Spleen (tissue), 11 donors: ENCODE measurements around the gene THRSP. TPM values are rescaled to one million over a fixed set of nuclear protein-coding genes. Genes with fewer than 3 reads are reported as not detected.

ENCODE experiments used
- DNase-seq: peaks from one replicate; pipeline ENCODE4 v3.0.0-alpha.2; 2020
- H3K27ac ChIP-seq, 8 donors: fragments of 200-600 bp; sonication (generic) in 7 of 8; 1 replicate in 4 of 8; 2 replicates in 4 of 8; pipeline versions ENCODE4 v1.5.0 to v1.8.0; 2016 to 2021; ENCODE audit warnings: inconsistent platforms in 4 of 8, mild to moderate bottlenecking in 4 of 8, moderate library complexity in 1 of 8
- H3K27me3 ChIP-seq, 7 donors: fragments of 200-600 bp; sonication (generic) in 6 of 7; replicated peaks in 1 of 7; 1 replicate in 4 of 7; 2 replicates in 3 of 7; pipeline versions ENCODE4 v1.5.0 to v1.8.0; 2016 to 2021; ENCODE audit warnings: inconsistent platforms in 3 of 7, mild to moderate bottlenecking in 1 of 7
- H3K36me3 ChIP-seq, 6 donors: fragments of 200-600 bp; sonication (generic) in 5 of 6; 1 replicate in 4 of 6; 2 replicates in 2 of 6; pipeline versions ENCODE4 v1.5.0 to v1.8.0; 2016 to 2021; ENCODE audit warnings: inconsistent platforms in 2 of 6
- H3K4me1 ChIP-seq, 6 donors: fragments of 200-600 bp; sonication (generic) in 5 of 6; 1 replicate in 3 of 6; 2 replicates in 3 of 6; pipeline versions ENCODE4 v1.5.0 to v1.8.0; 2016 to 2021; ENCODE audit warnings: inconsistent platforms in 3 of 6
- H3K4me3 ChIP-seq, 8 donors: fragments of 200-600 bp; sonication (generic) in 7 of 8; 1 replicate in 4 of 8; 2 replicates in 4 of 8; pipeline versions ENCODE4 v1.5.0 to v1.8.0; 2016 to 2021; ENCODE audit warnings: inconsistent platforms in 4 of 8, mild to moderate bottlenecking in 4 of 8, moderate library complexity in 2 of 8
- H3K9me3 ChIP-seq, 8 donors: fragments of 200-600 bp; sonication (generic) in 7 of 8; 1 replicate in 4 of 8; 2 replicates in 4 of 8; pipeline versions ENCODE4 v1.5.0 to v1.8.0; 2016 to 2021; ENCODE audit warnings: inconsistent platforms in 4 of 8
- POLR2A ChIP-seq, 3 donors: fragments of 450-650 bp; IDR thresholded peaks; one replicate each; pipeline ENCODE4 v1.5.1; 2017; ENCODE audit warnings: antibody characterized with exemption in 3 of 3, mild to moderate bottlenecking in 1 of 3
- POLR2AphosphoS5 ChIP-seq, 3 donors: sonication (generic); formaldehyde crosslinking; IDR thresholded peaks; one replicate each; pipeline ENCODE4 v1.5.1; 2017; ENCODE audit warnings: antibody characterized with exemption in 3 of 3
- WGBS, 5 donors: extraction: QIAGEN DNeasy Blood & Tissue Kit in 3 of 5; methylation state at CpG; one replicate each; pipeline versions ENCODE4 v1.1.5 to v1.1.7; 2013 to 2018; 5-methylcytosine and 5-hydroxymethylcytosine counted together
- intact Hi-C: fragments of 100-400 bp; cut with DNase I; formaldehyde crosslinking; loops from one replicate; pipeline ENCODE4 v1.15.0; 2023; ENCODE audit warnings: low total_unique reads
- polyA plus RNA-seq, 3 donors: library from polyadenylated mRNA; stranded (reverse); fragments of 200-250 nt; gene quantifications; one replicate each; pipeline ENCODE4 v1.2.1, GENCODE V29; 2013
- total RNA-seq, 7 donors: library from RNA; depleted of rRNA in 3 of 7; stranded (reverse); fragments of >200 nt in 3 of 7; fragmentation: NEBNext Ultra II Directional in 4 of 7; extraction: Animal tissue kit (Norgen Biotek cat#: 25700) in 4 of 7; gene quantifications; one replicate each; pipeline versions ENCODE4 v1.1.0 to v1.2.1, GENCODE V29; 2016 to 2021
- TF ChIP-seq, protein P1 (sequence below), 11 experiments: fragments of 200-600 bp in 7 of 11; fragments of 450-650 bp in 4 of 11; sonication (generic) in 4 of 11; IDR thresholded peaks in 8 of 11; conservative IDR thresholded peaks in 3 of 11; 1 replicate in 7 of 11; 2 replicates in 4 of 11; pipeline versions ENCODE4 v1.4.0 to v1.8.0; 2016 to 2021; ENCODE audit warnings: antibody characterized with exemption in 11 of 11, inconsistent platforms in 4 of 11, mild to moderate bottlenecking in 1 of 11
- donor health status: healthy with polysubstance abuse.
- donor health status: DM: no; HTN: no; CAD: no; lungs with moderate emphysema.
- donor health status: DM: no; HTN: no; CAD: no.
- donor health status: Bipolar disorder and iron deficiency.
- donor health status: healthy.
- donor health status: DM: no; HTN: no; CAD: no.
- donor health status: DM: yes; HTN: yes; CAD: no.

THRSP gene
- total and polyA plus RNA-seq, 10 donors: 0.13 to 0.29 TPM; not detected in 8

DNA sequence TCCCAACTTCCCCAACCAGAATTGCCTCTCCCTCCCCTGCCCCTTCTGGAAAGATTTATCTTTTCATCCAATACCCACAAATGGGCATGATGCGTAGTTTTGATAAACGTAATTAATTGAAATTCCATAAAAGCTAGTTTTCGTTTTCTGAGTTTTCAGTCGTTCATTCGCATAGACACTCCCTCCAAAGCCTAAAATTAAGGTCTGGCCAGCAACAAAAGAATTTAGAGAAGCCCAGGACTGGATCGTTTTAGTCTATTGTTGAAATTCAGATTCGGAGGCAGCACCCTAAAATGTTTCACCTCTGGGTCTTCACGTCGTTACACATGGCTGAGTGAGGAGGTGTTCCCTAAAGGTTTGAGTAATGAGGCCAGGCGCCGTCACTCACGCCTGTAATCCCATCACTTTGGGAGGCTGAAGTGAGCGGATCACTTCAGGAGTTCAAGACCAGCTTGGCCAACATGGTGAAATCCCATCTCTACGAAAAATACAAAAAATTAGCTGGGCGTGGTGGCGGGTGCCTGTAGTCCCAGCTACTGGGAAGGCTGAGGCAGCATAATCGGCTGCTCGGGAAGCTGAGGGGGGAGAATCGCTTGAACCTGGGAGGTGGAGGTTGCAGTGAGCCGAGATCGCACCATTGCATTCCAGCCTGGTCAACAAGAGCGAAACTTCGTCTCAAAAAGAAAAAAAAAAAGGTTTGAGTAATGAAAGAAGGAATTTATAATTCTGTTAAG, 16.6 kb downstream of the THRSP start:
- no peaks in the 10 kb centered on the region for H3K9me3 ChIP-seq
- TF ChIP-seq POLR2A (IDR thresholded peaks at IDR 0.05) (no peak), POLR2AphosphoS5 (IDR thresholded peaks at IDR 0.05) (no peak)
- TF ChIP-seq, protein P1, sequence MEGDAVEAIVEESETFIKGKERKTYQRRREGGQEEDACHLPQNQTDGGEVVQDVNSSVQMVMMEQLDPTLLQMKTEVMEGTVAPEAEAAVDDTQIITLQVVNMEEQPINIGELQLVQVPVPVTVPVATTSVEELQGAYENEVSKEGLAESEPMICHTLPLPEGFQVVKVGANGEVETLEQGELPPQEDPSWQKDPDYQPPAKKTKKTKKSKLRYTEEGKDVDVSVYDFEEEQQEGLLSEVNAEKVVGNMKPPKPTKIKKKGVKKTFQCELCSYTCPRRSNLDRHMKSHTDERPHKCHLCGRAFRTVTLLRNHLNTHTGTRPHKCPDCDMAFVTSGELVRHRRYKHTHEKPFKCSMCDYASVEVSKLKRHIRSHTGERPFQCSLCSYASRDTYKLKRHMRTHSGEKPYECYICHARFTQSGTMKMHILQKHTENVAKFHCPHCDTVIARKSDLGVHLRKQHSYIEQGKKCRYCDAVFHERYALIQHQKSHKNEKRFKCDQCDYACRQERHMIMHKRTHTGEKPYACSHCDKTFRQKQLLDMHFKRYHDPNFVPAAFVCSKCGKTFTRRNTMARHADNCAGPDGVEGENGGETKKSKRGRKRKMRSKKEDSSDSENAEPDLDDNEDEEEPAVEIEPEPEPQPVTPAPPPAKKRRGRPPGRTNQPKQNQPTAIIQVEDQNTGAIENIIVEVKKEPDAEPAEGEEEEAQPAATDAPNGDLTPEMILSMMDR (IDR thresholded peaks at IDR 0.05 in 8 of 11, conservative IDR thresholded peaks at IDR 0.05 in 3 of 11): peak in 1 of 11 experiments; percentile 9
- no peaks in the 10 kb centered on the region for H3K27me3 ChIP-seq
- peaks cover 0 to 8% (median 0%) of the 10 kb centered on the region in 6 donors for H3K36me3 ChIP-seq
- intact Hi-C loops: no loop called here
- 63 to 70% (median 66%) methylated on average over 23 of the region's 23 CpGs for WGBS, 5 donors
- peak overlapping the region; percentile 67 to 98 (median 86) for H3K4me3 ChIP-seq
- no peak for DNase-seq
- H3K4me1 ChIP-seq: peaks cover 20 to 54% (median 44%) of the 10 kb centered on the region in 6 donors
- peak overlapping the region; percentile 23 to 90 (median 86) for H3K27ac ChIP-seq

DNA sequence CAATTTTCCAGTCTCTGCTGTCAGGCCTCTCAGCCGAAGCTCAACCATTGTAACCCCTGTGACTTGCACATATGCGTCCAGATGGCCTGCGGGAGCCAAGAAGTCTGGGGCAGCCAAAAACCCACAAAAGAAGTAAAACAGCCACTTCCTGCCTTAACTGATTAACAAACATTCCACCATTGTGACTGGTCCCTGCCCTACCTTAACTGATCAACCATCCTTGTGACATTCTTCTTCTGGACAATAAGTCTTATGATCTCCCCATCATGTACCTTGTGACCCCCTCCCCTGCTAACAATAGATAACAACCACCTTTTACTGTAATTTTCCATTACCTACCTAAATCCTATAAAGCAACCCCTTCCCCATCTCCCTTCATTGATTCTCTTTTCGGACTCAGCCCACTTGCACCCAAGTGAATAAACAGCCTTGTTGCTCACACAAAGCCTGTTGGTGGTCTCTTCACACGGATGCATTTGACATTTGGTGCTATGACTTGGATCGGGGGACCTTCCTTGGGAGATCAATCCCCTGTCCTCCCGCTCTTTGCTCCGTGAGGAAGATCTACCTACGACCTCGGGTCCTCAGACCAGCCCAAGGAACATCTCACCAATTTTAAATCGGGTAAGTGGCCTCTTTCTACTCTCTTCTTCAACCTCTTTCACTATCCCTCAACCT, 17.3 kb downstream of the THRSP start:
- 71 to 83% (median 74%) methylated on average over 11 of the region's 11 CpGs for WGBS, 5 donors
- Histone ChIP-seq H3K4me1 (peaks cover 15 to 47% (median 37%) of the 10 kb centered on the region in 6 donors), H3K27ac (no peak overlapping the region), H3K27me3 (no peaks in the 10 kb centered on the region), H3K9me3 (no peaks in the 10 kb centered on the region), H3K4me3 (peak overlapping the region in 1 of 8 donors; percentile 73), H3K36me3 (peaks cover 0 to 3% (median 0%) of the 10 kb centered on the region in 6 donors)
- DNase-seq: no peak
- TF ChIP-seq POLR2A (IDR thresholded peaks at IDR 0.05) (no peak), POLR2AphosphoS5 (IDR thresholded peaks at IDR 0.05) (no peak)
- TF ChIP-seq, protein P1 (IDR thresholded peaks at IDR 0.05 in 8 of 11, conservative IDR thresholded peaks at IDR 0.05 in 3 of 11): no peak
- intact Hi-C loops: no loop called here

GRCh38 chr11:78081583-78081982, 17.9 kb downstream of the THRSP start:
- intact Hi-C loops: no loop called here
- Histone ChIP-seq H3K27ac (no peak overlapping the region), H3K27me3 (no peaks in the 10 kb centered on the region), H3K4me3 (no peak overlapping the region), H3K9me3 (no peaks in the 10 kb centered on the region), H3K36me3 (no peaks in the 10 kb centered on the region), H3K4me1 (peaks cover 15 to 41% (median 31%) of the 10 kb centered on the region in 6 donors)
- no peak for TF ChIP-seq POLR2AphosphoS5 (IDR thresholded peaks at IDR 0.05)
- TF ChIP-seq, protein P1 (IDR thresholded peaks at IDR 0.05 in 8 of 11, conservative IDR thresholded peaks at IDR 0.05 in 3 of 11): no peak
- TF ChIP-seq POLR2A (IDR thresholded peaks at IDR 0.05): no peak
- 80 to 91% (median 82%) methylated on average over 6 of the region's 6 CpGs for whole genome bisulfite sequencing, 5 donors
- no peak for DNase-seq

GRCh38 chr11:78082146-78082545, 18.5 kb downstream of the THRSP start:
- H3K4me3 ChIP-seq: no peak overlapping the region

More at GRCh38 chr11:78082146-78082545, 18.5 kb downstream of the THRSP start:
- intact Hi-C loops: no loop called here
- H3K9me3 ChIP-seq: no peaks in the 10 kb centered on the region
- WGBS, 5 donors: 89 to 92% (median 91%) methylated on average over 8 of the region's 8 CpGs
- no peaks in the 10 kb centered on the region for H3K27me3 ChIP-seq
- DNase-seq: no peak
- H3K27ac ChIP-seq: no peak overlapping the region
- TF ChIP-seq, protein P1 (IDR thresholded peaks at IDR 0.05 in 8 of 11, conservative IDR thresholded peaks at IDR 0.05 in 3 of 11): no peak
- TF ChIP-seq POLR2A (IDR thresholded peaks at IDR 0.05): no peak
- no peak for TF ChIP-seq POLR2AphosphoS5 (IDR thresholded peaks at IDR 0.05)
- peaks cover 11 to 35% (median 26%) of the 10 kb centered on the region in 6 donors for H3K4me1 ChIP-seq
- no peaks in the 10 kb centered on the region for H3K36me3 ChIP-seq
